HEK293T (cell line): ENCODE data around the gene TENT4A.
"Not testable (repeated sequence)": the region's sequence is repeated elsewhere in the genome, so short reads cannot be mapped to it uniquely, and the experiment has no call there.

Source experiments
- CTCF ChIA-PET: fragments of 350-600 bp; formaldehyde crosslinking; extraction: SDS; loops from one replicate; lab custom pipeline; 2021; ENCODE audit warnings: antibody characterized with exemption, inconsistent platforms; lab: Yijun Ruan, JAX
- POLR2A ChIA-PET: fragments of 350-600 bp; formaldehyde crosslinking; extraction: SDS; loops from one replicate; lab custom pipeline; 2020; ENCODE audit warnings: antibody characterized with exemption, inconsistent platforms; lab: Yijun Ruan, JAX
- DNase-seq: peaks from one replicate; pipeline ENCODE4 v3.0.0; 2012; ENCODE audit warnings: mixed read lengths; ENCODE audit errors: extremely low spot score
- ARNT ChIP-seq: fragments of 450-650 bp; IDR thresholded peaks from 2 replicates; pipeline ENCODE4 v1.6.1; 2017; ENCODE audit warnings: mild to moderate bottlenecking
- BHLHE40 ChIP-seq: fragments of 450-650 bp; IDR thresholded peaks from 2 replicates; pipeline ENCODE4 v1.6.1; 2016; ENCODE audit warnings: mild to moderate bottlenecking, moderate library complexity, borderline replicate concordance
- CTBP1 ChIP-seq: fragments of 450-650 bp; IDR thresholded peaks from 2 replicates; pipeline ENCODE4 v1.6.1; 2016; ENCODE audit warnings: borderline replicate concordance
- ELF4 ChIP-seq: fragments of 450-650 bp; IDR thresholded peaks from 2 replicates; pipeline ENCODE4 v1.6.1; 2017; ENCODE audit warnings: antibody characterized with exemption
- FOXA1 ChIP-seq: fragments of 450-650 bp; IDR thresholded peaks from 2 replicates; pipeline ENCODE4 v1.6.1; 2016; ENCODE audit warnings: mild to moderate bottlenecking
- FOXK2 ChIP-seq: fragments of 450-650 bp; IDR thresholded peaks from 2 replicates; pipeline ENCODE4 v1.6.1; 2016; ENCODE audit warnings: mild to moderate bottlenecking
- FOXM1 ChIP-seq: fragments of 450-650 bp; IDR thresholded peaks from 2 replicates; pipeline ENCODE4 v1.6.1; 2017; ENCODE audit warnings: mild to moderate bottlenecking, borderline replicate concordance
- HDGF ChIP-seq: fragments of 450-650 bp; IDR thresholded peaks from 2 replicates; pipeline ENCODE4 v1.6.1; 2017; ENCODE audit warnings: antibody characterized with exemption, borderline replicate concordance
- L3MBTL2 ChIP-seq: fragments of 450-650 bp; conservative IDR thresholded peaks from 2 replicates; pipeline ENCODE4 v1.6.1; 2016; ENCODE audit warnings: mild to moderate bottlenecking
- LEF1 ChIP-seq: fragments of 450-650 bp; IDR thresholded peaks from 2 replicates; pipeline ENCODE4 v1.6.1; 2017; ENCODE audit warnings: mild to moderate bottlenecking, borderline replicate concordance
- NFRKB ChIP-seq: fragments of 450-650 bp; IDR thresholded peaks from 2 replicates; pipeline ENCODE4 v1.6.1; 2016; ENCODE audit warnings: mild to moderate bottlenecking, moderate library complexity
- SP1 ChIP-seq: fragments of 450-650 bp; IDR thresholded peaks from 2 replicates; pipeline ENCODE4 v1.6.1; 2017
- SUZ12 ChIP-seq: fragments of 450-650 bp; IDR thresholded peaks from 2 replicates; pipeline ENCODE4 v1.6.1; 2016; ENCODE audit warnings: mild to moderate bottlenecking
- TARDBP ChIP-seq: fragments of 450-650 bp; IDR thresholded peaks from 2 replicates; pipeline ENCODE4 v1.6.1; 2016
- ZNF384 ChIP-seq: fragments of 450-650 bp; IDR thresholded peaks from 2 replicates; pipeline ENCODE4 v1.6.1; 2016
- TF ChIP-seq, protein P1 (sequence below): fragments of 450-650 bp; IDR thresholded peaks from 2 replicates; pipeline ENCODE4 v1.6.1; 2016

Gene TENT4A

DNA sequence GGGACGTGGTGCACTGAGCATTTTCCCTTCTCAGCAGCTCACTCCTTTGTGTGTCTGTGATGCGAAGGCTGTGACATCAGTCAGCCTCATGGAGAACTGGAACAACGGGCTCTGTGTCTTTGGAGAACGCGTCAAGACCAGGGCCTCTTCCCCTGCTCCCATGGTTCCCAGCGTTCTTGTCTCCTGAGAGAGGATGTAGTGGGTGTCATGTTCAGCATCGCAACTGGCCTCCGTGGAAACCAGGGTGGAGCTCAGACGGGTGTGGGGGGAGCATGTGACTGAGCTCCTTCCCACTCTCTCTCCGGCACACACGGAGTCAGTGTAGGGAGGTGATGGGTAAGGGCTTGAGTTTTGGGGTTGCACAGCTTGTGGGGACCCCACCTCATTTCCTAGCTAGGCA, 59.7 kb downstream of the TENT4A start:
- TF ChIP-seq FOXK2 (no peak), HDGF (no peak), L3MBTL2 (no peak), FOXM1 (no peak), LEF1 (no peak), ARNT (no peak), SP1 (no peak), ZNF384 (no peak), NFRKB (no peak), TARDBP (no peak), BHLHE40 (no peak)
- TF ChIP-seq, protein P1, sequence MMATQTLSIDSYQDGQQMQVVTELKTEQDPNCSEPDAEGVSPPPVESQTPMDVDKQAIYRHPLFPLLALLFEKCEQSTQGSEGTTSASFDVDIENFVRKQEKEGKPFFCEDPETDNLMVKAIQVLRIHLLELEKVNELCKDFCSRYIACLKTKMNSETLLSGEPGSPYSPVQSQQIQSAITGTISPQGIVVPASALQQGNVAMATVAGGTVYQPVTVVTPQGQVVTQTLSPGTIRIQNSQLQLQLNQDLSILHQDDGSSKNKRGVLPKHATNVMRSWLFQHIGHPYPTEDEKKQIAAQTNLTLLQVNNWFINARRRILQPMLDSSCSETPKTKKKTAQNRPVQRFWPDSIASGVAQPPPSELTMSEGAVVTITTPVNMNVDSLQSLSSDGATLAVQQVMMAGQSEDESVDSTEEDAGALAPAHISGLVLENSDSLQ = no peak
- POLR2A ChIA-PET = no interaction called here
- CTCF ChIA-PET = no interaction called here
- DNase-seq = no peak

DNA sequence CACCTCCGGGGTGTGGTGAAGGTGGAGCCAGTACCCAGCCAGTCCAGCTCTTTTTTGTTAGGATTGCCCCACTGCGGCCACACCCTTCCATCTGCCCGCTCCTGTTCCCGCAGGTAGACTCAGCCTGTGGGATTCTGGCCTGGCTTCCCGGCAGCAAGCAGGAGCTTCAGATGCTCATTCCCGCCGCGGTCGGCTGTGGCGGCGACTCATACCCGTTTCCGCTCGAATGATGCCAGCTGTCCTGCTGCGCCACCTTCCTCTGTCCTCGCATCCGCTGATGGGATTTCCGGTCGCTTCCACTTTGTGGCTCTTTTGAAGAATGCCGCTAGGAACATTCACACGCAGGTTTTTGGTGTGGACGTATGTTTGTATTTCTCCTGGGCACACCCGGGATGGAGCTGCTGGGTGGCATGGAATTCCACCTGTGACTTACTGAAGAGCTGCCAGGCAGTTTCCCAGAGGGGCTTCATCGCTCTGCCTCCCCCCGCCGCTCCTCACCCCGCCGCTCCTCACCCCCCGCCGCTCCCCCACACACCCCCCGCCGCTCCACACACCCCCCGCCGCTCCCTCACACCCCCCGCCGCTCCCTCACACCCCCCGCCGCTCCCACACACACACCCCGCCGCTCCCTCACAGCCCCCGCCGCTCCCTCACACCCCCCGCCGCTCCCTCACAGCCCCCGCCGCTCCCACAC, 60.3 kb downstream of the TENT4A start:
- no peak for DNase-seq
- ChIA-PET CTCF (no interaction called here), POLR2A (no interaction called here)
- TF ChIP-seq NFRKB = no peak
- TF ChIP-seq ARNT = no peak

DNA sequence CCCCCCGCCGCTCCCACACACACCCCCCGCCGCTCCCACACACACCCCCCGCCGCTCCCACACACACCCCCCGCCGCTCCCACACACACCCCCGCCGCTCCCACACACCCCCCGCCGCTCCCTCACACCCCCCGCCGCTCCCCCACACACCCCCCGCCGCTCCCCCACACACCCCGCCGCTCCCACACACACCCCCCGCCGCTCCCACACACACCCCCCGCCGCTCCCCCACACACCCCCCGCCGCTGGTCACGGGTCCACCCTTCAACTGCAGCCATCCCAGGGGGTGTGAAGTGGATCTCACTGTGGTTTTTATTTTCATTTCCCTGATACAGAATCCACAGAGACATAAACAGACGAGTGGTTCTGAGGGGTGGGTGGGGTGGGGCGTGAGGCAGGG, 61.0 kb downstream of the TENT4A start:
- DNase-seq, CTCF ChIA-PET, POLR2A ChIA-PET: not testable (repeated sequence)

DNA sequence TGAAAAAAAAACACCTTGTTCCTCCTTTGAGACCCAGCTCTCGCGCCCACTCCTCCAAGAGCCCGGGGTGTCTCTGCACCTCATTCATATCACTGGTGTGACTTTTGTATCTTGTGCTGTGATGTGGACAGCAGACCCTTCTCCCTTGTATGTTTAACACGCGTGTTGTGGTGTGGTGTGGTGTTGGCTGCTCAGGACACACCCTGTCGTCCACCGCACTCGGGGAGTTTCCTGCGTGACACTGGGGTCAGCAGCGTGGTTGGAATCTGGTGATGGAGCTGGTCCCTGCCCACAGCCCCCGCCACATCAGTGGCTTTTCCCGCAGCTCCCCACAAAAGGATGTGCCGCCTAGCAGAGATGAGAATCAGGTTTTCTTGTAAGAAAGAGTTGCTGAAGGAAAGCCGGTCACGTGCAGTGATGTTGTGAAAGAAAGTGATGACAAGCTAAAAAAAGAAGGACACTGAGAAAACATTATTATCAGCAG, 61.5 kb downstream of the TENT4A start:
- DNase-seq = no peak
- TF ChIP-seq FOXK2 (no peak), SUZ12 (no peak), CTBP1 (no peak), LEF1 (no peak), ELF4 (no peak), L3MBTL2 (no peak), TARDBP (no peak), FOXM1 (no peak), HDGF (no peak), ARNT (no peak)
- CTCF ChIA-PET = interaction anchor here (1.1 kb wide), 1 partner anchor 9 kb away, joined by 4 read pairs; no protein-coding TSS in a partner anchor
- POLR2A ChIA-PET = no interaction called here

DNA sequence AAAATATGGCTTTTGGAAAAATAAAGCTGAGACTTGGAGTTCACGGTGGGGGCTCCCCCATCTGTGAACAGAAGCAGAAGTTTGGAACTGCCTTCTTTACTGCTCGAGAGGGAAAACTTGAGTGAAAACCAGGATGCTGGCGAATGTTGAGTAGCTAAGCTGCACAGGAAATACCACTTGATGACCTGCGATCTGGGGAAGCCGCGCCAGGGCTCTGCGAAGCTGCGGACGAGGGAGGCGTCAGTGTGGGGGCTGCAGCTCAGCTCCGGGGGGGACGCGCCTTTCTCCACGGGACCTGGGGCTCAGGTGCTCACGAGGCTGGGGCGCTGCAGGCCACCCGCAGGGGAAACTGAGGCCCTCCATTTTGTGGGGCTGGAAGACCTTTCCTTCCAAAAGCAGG, 62.3 kb downstream of the TENT4A start:
- no peak for DNase-seq
- POLR2A ChIA-PET = no interaction called here
- CTCF ChIA-PET = interaction anchor here (0.6 to 1.1 kb wide), 2 partner anchors 10 to 45 kb away, joined by 4 read pairs; no protein-coding TSS in a partner anchor
- TF ChIP-seq L3MBTL2 (no peak), FOXM1 (no peak), ZNF384 (no peak), BHLHE40 (no peak), SP1 (no peak), TARDBP (no peak), NFRKB (no peak), SUZ12 (no peak), FOXK2 (no peak), LEF1 (no peak), CTBP1 (no peak), HDGF (no peak)
- TF ChIP-seq, protein P1 = no peak

DNA sequence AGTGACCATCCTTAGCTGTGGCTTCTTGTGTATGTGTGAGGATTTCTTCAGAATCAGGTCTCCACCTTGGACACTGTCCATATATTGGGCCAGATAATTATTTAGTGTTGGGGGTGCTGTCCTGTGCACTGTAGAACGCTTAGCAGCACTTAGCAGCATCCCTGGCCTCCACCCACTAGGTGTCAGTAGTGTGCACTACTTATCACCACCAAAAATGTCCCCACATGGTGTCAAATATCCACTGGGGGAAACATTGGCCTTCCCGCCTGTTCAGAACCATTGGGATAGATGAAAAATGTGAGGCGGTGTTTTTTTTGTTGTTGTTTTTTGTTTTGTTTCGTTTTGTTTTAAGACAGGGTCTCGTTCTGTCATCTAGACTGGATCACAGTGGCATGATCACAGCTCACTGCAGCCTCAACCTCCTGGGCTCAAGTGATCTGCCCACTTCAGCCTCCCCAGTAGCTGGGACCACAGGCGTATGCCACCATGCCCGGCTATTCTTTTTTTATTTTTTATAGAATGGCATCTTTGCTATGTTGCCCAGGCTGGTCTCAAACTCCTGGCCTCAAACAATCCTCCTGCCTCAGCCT, 67.7 kb downstream of the TENT4A start:
- DNase-seq = peak; percentile 37
- TF ChIP-seq L3MBTL2 (peak; percentile 43; the same call in 1 of the 2 replicates), CTBP1 (no peak)
- POLR2A ChIA-PET = no interaction called here
- CTCF ChIA-PET = no interaction called here

DNA sequence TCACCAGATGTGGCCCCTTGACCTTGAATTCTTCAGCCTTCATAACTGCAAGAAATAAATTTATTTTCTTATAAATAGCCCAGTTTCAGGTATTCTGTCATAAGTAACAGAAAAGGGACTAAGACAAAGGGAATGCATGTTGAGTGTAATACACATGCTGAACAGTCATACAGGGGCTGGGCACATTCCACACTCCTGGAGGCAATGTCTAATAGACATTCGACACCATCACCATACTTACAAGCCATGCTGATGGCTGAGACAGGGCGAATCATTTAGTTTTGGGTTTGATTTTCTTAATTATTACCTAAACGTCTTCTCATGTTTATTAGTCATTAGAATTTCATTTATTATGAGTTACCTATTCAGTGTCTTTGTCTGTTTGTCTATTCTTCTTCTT, 68.5 kb downstream of the TENT4A start:
- POLR2A ChIA-PET = no interaction called here
- CTCF ChIA-PET = no interaction called here
- TF ChIP-seq HDGF (no peak), SP1 (no peak), FOXA1 (no peak)
- DNase-seq = no peak

DNA sequence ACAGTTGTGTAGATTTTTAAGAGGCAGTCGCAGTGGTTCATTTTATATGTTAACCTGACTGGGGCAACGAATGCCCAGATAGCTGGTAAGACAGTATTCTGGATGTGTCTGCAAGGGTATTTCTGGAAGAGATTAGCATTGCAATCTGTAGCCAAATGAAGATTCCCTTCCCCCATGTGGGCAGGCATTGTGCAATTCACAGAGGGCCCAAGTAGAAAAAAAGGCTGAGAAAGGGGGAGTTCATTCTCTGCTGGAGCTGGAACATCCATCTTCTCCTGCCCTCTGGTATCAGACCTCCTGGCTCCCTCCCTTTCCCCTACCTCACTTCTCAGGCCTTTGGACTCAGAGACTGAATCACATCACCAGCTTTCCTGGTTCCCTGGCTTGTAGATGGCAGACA, 70.6 kb downstream of the TENT4A start:
- CTCF ChIA-PET = no interaction called here
- DNase-seq = no peak
- POLR2A ChIA-PET = no interaction called here
- TF ChIP-seq SP1 = no peak
